Type B pancreatic cell (in vitro differentiated cells): ENCODE data around the gene PERP. TPM values are rescaled to one million over a fixed set of nuclear protein-coding genes. Genes with fewer than 3 reads are reported as not detected.

Experiments
- DNase-seq: peaks from one replicate; pipeline ENCODE4 v3.0.0; 2021; ENCODE audit warnings: mixed read lengths; ENCODE audit not compliant: unreplicated experiment; ENCODE audit errors: extremely low spot score
- H3K27ac Mint-ChIP-seq: 2 replicates; pipeline ENCODE4 v1.8.0; 2021; ENCODE audit warnings: mild to moderate bottlenecking, mixed read lengths
- H3K27me3 Mint-ChIP-seq: 2 replicates; pipeline ENCODE4 v1.8.0; 2021; ENCODE audit warnings: mixed read lengths
- H3K36me3 Mint-ChIP-seq: 2 replicates; pipeline ENCODE4 v1.8.0; 2021; ENCODE audit warnings: mixed read lengths
- H3K4me1 Mint-ChIP-seq: one replicate; pipeline ENCODE4 v1.8.0; 2021; ENCODE audit warnings: mixed read lengths; ENCODE audit not compliant: unreplicated experiment
- H3K4me3 Mint-ChIP-seq: 2 replicates; pipeline ENCODE4 v1.8.0; 2021; ENCODE audit warnings: mild to moderate bottlenecking, mixed read lengths
- H3K9me3 Mint-ChIP-seq: 2 replicates; pipeline ENCODE4 v1.8.0; 2021; ENCODE audit warnings: mixed read lengths
- CTCF ChIP-seq: fragments of 200-600 bp; sonication (generic); conservative IDR thresholded peaks from 2 replicates; pipeline ENCODE4 v1.5.0; 2021; ENCODE audit warnings: antibody characterized with exemption, mild to moderate bottlenecking
- total RNA-seq: library from RNA; stranded (reverse); gene quantifications from 2 replicates; pipeline ENCODE4 v1.2.1, GENCODE V29; 2021; ENCODE audit warnings: low replicate concordance

PERP gene
- total RNA-seq, 1 donor from 2014 or later, result 86.8 TPM

GRCh38 chr6:138078491-138078890 is 28.7 kb downstream of the PERP start:
- no peak for DNase-seq
- Mint-ChIP-seq H3K4me3 (no peak overlapping the region), H3K27me3 (no peaks in the 10 kb centered on the region), H3K4me1 (no peaks in the 10 kb centered on the region), H3K36me3 (no peaks in the 10 kb centered on the region), H3K27ac (no peak overlapping the region), H3K9me3 (peaks cover 5% of the 10 kb centered on the region)
- TF ChIP-seq CTCF, result no peak

- H3K27ac Mint-ChIP-seq, result no peak overlapping the region
- no peak for DNase-seq
- no peaks in the 10 kb centered on the region for H3K36me3 Mint-ChIP-seq
- H3K9me3 Mint-ChIP-seq, result peaks cover 5% of the 10 kb centered on the region
- no peaks in the 10 kb centered on the region for H3K4me1 Mint-ChIP-seq
- TF ChIP-seq CTCF, result no peak
- H3K4me3 Mint-ChIP-seq, result no peak overlapping the region
- H3K27me3 Mint-ChIP-seq, result no peaks in the 10 kb centered on the region
These were observed 34.0 kb downstream of the PERP start for GRCh38 chr6:138073264-138073663.

- Mint-ChIP-seq H3K9me3 (peaks cover 4% of the 10 kb centered on the region), H3K27me3 (no peaks in the 10 kb centered on the region), H3K27ac (no peak overlapping the region), H3K4me3 (no peak overlapping the region), H3K36me3 (no peaks in the 10 kb centered on the region), H3K4me1 (no peaks in the 10 kb centered on the region)
- DNase-seq, result no peak
- TF ChIP-seq CTCF, result no peak
These were observed 43.5 kb downstream of the PERP start for GRCh38 chr6:138063726-138064125.

- Mint-ChIP-seq H3K27ac (no peak overlapping the region), H3K4me3 (no peak overlapping the region), H3K36me3 (no peaks in the 10 kb centered on the region), H3K9me3 (peaks cover 12% of the 10 kb centered on the region), H3K4me1 (no peaks in the 10 kb centered on the region), H3K27me3 (no peaks in the 10 kb centered on the region)
- no peak for TF ChIP-seq CTCF
- no peak for DNase-seq
These were observed 52.2 kb downstream of the PERP start for GRCh38 chr6:138054982-138055381.

- Mint-ChIP-seq H3K27me3 (no peaks in the 10 kb centered on the region), H3K4me1 (no peaks in the 10 kb centered on the region), H3K36me3 (no peaks in the 10 kb centered on the region), H3K27ac (peak overlapping the region; percentile 37), H3K9me3 (peaks cover 7% of the 10 kb centered on the region), H3K4me3 (no peak overlapping the region)
- TF ChIP-seq CTCF, result no peak
- DNase-seq, result no peak
These were observed 54.4 kb downstream of the PERP start for GRCh38 chr6:138052783-138053182.

- Mint-ChIP-seq H3K27me3 (no peaks in the 10 kb centered on the region), H3K4me1 (no peaks in the 10 kb centered on the region), H3K27ac (no peak overlapping the region), H3K9me3 (no peaks in the 10 kb centered on the region), H3K4me3 (no peak overlapping the region), H3K36me3 (peaks cover 3% of the 10 kb centered on the region)
- DNase-seq, result no peak
- TF ChIP-seq CTCF, result no peak
These were observed 62.2 kb downstream of the PERP start for GRCh38 chr6:138044972-138045371.
